ENCODE measurements around the gene GZMA.

GZMA gene

DNA sequence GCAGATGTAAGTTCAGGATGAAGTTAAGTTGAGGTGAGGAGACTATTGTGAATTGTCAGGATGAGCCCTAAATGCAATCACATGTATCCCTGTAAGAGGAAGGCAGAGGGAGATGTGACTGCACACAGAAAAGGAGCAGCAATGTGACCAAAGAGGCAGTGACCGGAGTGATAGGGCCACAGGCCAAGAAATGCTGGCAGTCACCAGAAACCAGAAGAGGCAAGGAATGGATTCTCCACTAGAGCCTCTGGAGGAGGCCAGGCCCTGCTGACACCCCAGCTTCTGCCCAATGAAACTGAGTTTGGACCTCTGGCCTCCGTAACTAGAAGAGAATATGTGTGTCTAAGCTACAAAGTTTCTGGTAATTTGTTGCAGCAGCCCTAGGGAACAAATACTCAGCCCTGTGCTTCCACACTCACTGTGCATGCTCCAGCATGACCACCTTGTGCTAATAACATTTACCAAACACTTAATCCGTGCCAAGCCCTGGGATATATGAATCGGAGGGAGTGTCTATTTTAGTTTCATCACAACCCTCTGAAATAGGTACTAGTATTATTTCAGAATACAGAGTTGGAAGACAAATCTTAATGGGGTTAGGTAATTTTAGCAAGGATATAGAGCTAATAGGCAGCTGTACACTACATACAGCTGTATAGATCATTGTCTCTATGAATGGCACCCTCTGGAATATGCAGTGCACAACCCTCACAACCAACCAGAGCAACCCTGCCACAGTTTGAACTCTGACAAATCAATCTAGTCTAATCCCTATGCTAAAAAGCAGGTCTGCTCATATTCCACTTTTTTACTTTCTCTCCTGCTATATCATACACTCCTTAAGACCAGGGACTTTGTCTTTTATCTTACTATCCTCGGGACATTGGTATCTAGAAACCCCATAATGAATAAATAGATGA is 49.7 kb downstream of the GZMA start:
- H3K4me3 ChIP-seq (replicated peaks; ENCODE audit: low read depth, low read length), result no peak overlapping the region
- peak; percentile 46 for DNase-seq (ENCODE audit: extremely low read depth, low read depth)
- TF ChIP-seq, protein P1, sequence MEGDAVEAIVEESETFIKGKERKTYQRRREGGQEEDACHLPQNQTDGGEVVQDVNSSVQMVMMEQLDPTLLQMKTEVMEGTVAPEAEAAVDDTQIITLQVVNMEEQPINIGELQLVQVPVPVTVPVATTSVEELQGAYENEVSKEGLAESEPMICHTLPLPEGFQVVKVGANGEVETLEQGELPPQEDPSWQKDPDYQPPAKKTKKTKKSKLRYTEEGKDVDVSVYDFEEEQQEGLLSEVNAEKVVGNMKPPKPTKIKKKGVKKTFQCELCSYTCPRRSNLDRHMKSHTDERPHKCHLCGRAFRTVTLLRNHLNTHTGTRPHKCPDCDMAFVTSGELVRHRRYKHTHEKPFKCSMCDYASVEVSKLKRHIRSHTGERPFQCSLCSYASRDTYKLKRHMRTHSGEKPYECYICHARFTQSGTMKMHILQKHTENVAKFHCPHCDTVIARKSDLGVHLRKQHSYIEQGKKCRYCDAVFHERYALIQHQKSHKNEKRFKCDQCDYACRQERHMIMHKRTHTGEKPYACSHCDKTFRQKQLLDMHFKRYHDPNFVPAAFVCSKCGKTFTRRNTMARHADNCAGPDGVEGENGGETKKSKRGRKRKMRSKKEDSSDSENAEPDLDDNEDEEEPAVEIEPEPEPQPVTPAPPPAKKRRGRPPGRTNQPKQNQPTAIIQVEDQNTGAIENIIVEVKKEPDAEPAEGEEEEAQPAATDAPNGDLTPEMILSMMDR (IDR thresholded peaks at IDR 0.05; ENCODE audit: low read depth, low read length, missing control alignments), result no peak

DNA sequence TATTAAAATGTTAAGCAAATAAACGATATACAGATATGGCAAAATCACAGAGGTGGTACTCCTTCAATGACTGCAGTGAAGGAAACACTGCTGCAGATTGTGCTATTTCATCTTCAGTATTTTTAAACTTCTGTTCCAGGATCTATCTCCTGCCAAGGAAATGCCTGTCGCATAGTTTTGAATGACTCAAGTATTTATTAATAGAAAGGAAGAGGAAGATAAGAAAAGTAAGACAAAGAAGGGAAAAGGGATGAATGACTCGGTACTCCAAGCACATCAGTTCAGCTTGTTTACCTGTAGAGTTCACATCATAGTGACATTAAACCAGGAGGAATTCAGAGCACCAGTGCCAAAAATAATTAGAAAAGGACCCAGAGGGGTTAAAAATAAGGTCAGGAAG is 52.4 kb downstream of the GZMA start:
- TF ChIP-seq, protein P1 (IDR thresholded peaks at IDR 0.05; ENCODE audit: low read depth, low read length, missing control alignments), result no peak
- no peak overlapping the region for H3K4me3 ChIP-seq (replicated peaks; ENCODE audit: low read depth, low read length)
- no peak for DNase-seq (ENCODE audit: extremely low read depth, low read depth)
